GM12878 (cell line): ENCODE measurements around the gene SLFN5. TPM values are rescaled to one million over a fixed set of nuclear protein-coding genes. Genes with fewer than 3 reads are reported as not detected.

Experiments
- ATAC-seq: fragments of 200-7000 bp; cut with Tn5 transposase; 3 replicates; pipeline ENCODE4 v1.9.1; 2020; ENCODE audit warnings: mild to moderate bottlenecking, moderate library complexity
- BruUV-seq: library from RNA; stranded (reverse); fragments of 400-500 nt; replicated peaks from 2 replicates; lab custom pipeline; 2021; lab: Mats Ljungman, UMichigan
- CTCF ChIA-PET: fragments of 300-600 bp; sonication (Branson Sonifier 250); formaldehyde crosslinking; extraction: SDS; loops from one replicate; lab custom pipeline; 2021; ENCODE audit warnings: inconsistent platforms; lab: Yijun Ruan, JAX
- POLR2A ChIA-PET: fragments of 350-600 bp; formaldehyde crosslinking; extraction: SDS; loops from one replicate; lab custom pipeline; 2021; ENCODE audit warnings: inconsistent platforms; lab: Charles Lee
- RAD21 ChIA-PET: fragments of 300-600 bp; sonication (Branson Sonifier 250); formaldehyde crosslinking; loops from one replicate; lab custom pipeline; 2023; ENCODE audit warnings: antibody characterized with exemption; ENCODE audit not compliant: unreplicated experiment; lab: Charles Lee
- SMC1A ChIA-PET: fragments of 300-600 bp; sonication (Branson Sonifier 250); formaldehyde crosslinking; loops from one replicate; lab custom pipeline; 2023; ENCODE audit not compliant: unreplicated experiment, uncharacterized antibody; lab: Charles Lee
- DNase-seq: peaks from one replicate; pipeline ENCODE4 v3.0.0-alpha.2; 2011; ENCODE audit warnings: low read depth, low spot score
- FAIRE-seq: peaks from 3 replicates; lab custom pipeline; 2011; peaks lifted over from hg19 to GRCh38; lab: Jason Lieb, UNC
- H2AFZ ChIP-seq: 2 replicates; pipeline ENCODE4 v1.6.0; 2011; ENCODE audit warnings: low read depth, low read length, control low read depth; ENCODE audit not compliant: control insufficient read depth
- H3K27ac ChIP-seq: 2 replicates; pipeline ENCODE4 v1.5.1; 2011; ENCODE audit warnings: control low read depth; ENCODE audit not compliant: control insufficient read depth, insufficient read depth
- H3K27me3 ChIP-seq, 2 experiments: replicated peaks in 1 of 2; 2 replicates each; pipeline versions ENCODE4 v1.6.0 to v1.6.1; 2011; ENCODE audit warnings: low read length in 1 of 2; ENCODE audit not compliant: control insufficient read depth in 2 of 2, insufficient read depth in 2 of 2
- H3K36me3 ChIP-seq, 2 experiments: 2 replicates each; pipeline ENCODE4 v1.5.1; 2011; ENCODE audit warnings: low read length in 1 of 2; ENCODE audit not compliant: control insufficient read depth in 2 of 2, insufficient read depth in 2 of 2
- H3K4me1 ChIP-seq: 2 replicates; pipeline ENCODE4 v1.6.1; 2011; ENCODE audit warnings: mild to moderate bottlenecking, low read length, moderate library complexity, mixed read lengths; ENCODE audit not compliant: control insufficient read depth, insufficient read depth
- H3K4me2 ChIP-seq: 2 replicates; pipeline ENCODE4 v1.6.0; 2011; ENCODE audit warnings: control low read depth; ENCODE audit not compliant: control insufficient read depth, insufficient read depth
- H3K4me3 ChIP-seq: fragments of 200-600 bp; sonication (generic); 2 replicates; pipeline ENCODE4 v1.5.1; 2016
- H3K79me2 ChIP-seq: 2 replicates; pipeline ENCODE4 v1.6.0; 2011; ENCODE audit warnings: low read length; ENCODE audit not compliant: control insufficient read depth, insufficient read depth
- H3K9ac ChIP-seq: 2 replicates; pipeline ENCODE4 v1.8.0; 2011; ENCODE audit warnings: low read length, control low read depth, mixed read lengths; ENCODE audit not compliant: control insufficient read depth, insufficient read depth
- H3K9me3 ChIP-seq: replicated peaks from 3 replicates; pipeline ENCODE4 v1.5.1; 2011; ENCODE audit warnings: mild to moderate bottlenecking, low read length; ENCODE audit not compliant: control insufficient read depth, insufficient read depth
- H4K20me1 ChIP-seq: 2 replicates; pipeline ENCODE4 v1.6.0; 2011; ENCODE audit not compliant: control insufficient read depth, insufficient read depth
- BMI1 ChIP-seq: fragments of 450-650 bp; IDR thresholded peaks from 2 replicates; pipeline ENCODE4 v1.6.1; 2016; ENCODE audit warnings: mild to moderate bottlenecking, moderate library complexity, borderline replicate concordance
- DPF2 ChIP-seq: fragments of 450-650 bp; IDR thresholded peaks from 2 replicates; pipeline ENCODE4 v1.6.1; 2017; ENCODE audit warnings: mild to moderate bottlenecking
- ESRRA ChIP-seq: IDR thresholded peaks from 2 replicates; pipeline ENCODE4 v1.6.1; 2012; ENCODE audit warnings: mild to moderate bottlenecking, low read length, improper control_type of control experiment
- ETV6 ChIP-seq, 2 experiments: fragments of 450-650 bp in 1 of 2; IDR thresholded peaks in 1 of 2; conservative IDR thresholded peaks in 1 of 2; 2 replicates each; pipeline ENCODE4 v1.6.1; 2014; ENCODE audit warnings: antibody characterized with exemption in 1 of 2, borderline replicate concordance in 1 of 2, low read depth in 1 of 2, mild to moderate bottlenecking in 1 of 2, moderate library complexity in 1 of 2
- RUNX3 ChIP-seq: IDR thresholded peaks from 2 replicates; pipeline ENCODE4 v1.6.1; 2012; ENCODE audit warnings: low read length, inconsistent platforms
- SPI1 ChIP-seq: IDR thresholded peaks from 2 replicates; pipeline ENCODE4 v1.6.1; 2011; ENCODE audit warnings: low read depth, mild to moderate bottlenecking, low read length, moderate library complexity, borderline replicate concordance; ENCODE audit not compliant: insufficient read depth
- SUZ12 ChIP-seq: fragments of 200-600 bp; sonication (generic); IDR thresholded peaks from one replicate; pipeline ENCODE4 v1.6.1; 2018; ENCODE audit warnings: antibody characterized with exemption, mild to moderate bottlenecking; ENCODE audit not compliant: unreplicated experiment
- ZBED1 ChIP-seq: IDR thresholded peaks from 2 replicates; pipeline ENCODE4 v1.6.1; 2016; ENCODE audit warnings: borderline replicate concordance
- WGBS: methylation state at CpG from one replicate; pipeline ENCODE4 v1.1.6; 2016; ENCODE audit warnings: low lambda C conversion rate; ENCODE audit not compliant: insufficient replicate concordance, insufficient coverage; ENCODE audit errors: missing lambda C conversion rate; 5-methylcytosine and 5-hydroxymethylcytosine counted together
- in situ Hi-C: fragments of 300-500 bp; cut with MboI; formaldehyde crosslinking; loops from 9 replicates; pipeline ENCODE4 v1.14.3; 2018; ENCODE audit warnings: mixed read lengths
- intact Hi-C: fragments of 100-400 bp; cut with micrococcal nuclease; formaldehyde crosslinking; loops from one replicate; pipeline ENCODE4 v1.14.2; 2022; ENCODE audit not compliant: unreplicated experiment
- polyA plus RNA-seq, 11 experiments: library from polyadenylated mRNA; depleted of rRNA in 4 of 11; unstranded in 6 of 11; stranded (reverse) in 5 of 11; fragments of >200 nt; fragmentation: Nextera tagmentation in 4 of 11; fragmentation: Illumina TruSeq in 1 of 11; extraction: Ambion mirVana in 4 of 11; extraction: Trizol in 1 of 11; gene quantifications; 1 replicate in 1 of 11; 2 replicates in 10 of 11; pipeline versions ENCODE4 v1.2.1 to v1.2.3, GENCODE V29; 2011 to 2016; ENCODE audit warnings: inconsistent platforms in 2 of 11, missing spikeins in 2 of 11, low read depth in 1 of 11
- total RNA-seq, 4 experiments: library from RNA; depleted of rRNA in 3 of 4; stranded (reverse); fragments of >200 nt in 3 of 4; fragmentation: Illumina TruSeq in 1 of 4; extraction: Trizol in 1 of 4; gene quantifications; 2 replicates each; pipeline versions ENCODE4 v1.2.1 to v1.2.3, GENCODE V29; 2013 to 2021
- TF ChIP-seq, protein P1 (sequence below): IDR thresholded peaks from 2 replicates; pipeline ENCODE4 v1.6.1; 2012; ENCODE audit warnings: improper control_type of control experiment, low read depth, low read length; ENCODE audit not compliant: insufficient replicate concordance
- TF ChIP-seq, protein P2 (sequence below): IDR thresholded peaks from 2 replicates; pipeline ENCODE4 v1.6.1; 2012; ENCODE audit warnings: low read length, inconsistent platforms

The SLFN5 gene
- total and polyA plus RNA-seq, 10 of the 15 experiments (the other 5 are each of a cell fraction or from before 2014, with no cell fraction given) = 0.19 to 2.1 (median 1.3) TPM

DNA sequence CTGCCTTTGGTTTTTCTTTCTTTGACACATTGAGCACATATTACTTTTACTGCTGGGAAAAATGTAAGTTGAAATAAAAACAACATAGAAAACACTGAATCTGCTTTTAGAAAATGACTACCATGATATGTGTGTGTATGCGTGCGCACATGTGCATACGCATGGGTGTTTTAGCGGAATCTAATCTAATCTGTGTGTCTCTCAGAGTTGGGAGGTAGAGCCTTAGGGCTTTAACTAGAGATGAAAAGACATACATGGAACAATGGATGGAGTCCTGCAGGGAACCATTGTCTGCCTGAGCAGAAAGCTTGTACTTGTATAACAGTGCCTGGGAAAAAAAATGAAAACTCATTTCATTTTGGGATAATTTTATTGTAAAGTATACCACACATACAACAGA, 12.4 kb downstream of the SLFN5 start (continued):
- TF ChIP-seq, protein P1, sequence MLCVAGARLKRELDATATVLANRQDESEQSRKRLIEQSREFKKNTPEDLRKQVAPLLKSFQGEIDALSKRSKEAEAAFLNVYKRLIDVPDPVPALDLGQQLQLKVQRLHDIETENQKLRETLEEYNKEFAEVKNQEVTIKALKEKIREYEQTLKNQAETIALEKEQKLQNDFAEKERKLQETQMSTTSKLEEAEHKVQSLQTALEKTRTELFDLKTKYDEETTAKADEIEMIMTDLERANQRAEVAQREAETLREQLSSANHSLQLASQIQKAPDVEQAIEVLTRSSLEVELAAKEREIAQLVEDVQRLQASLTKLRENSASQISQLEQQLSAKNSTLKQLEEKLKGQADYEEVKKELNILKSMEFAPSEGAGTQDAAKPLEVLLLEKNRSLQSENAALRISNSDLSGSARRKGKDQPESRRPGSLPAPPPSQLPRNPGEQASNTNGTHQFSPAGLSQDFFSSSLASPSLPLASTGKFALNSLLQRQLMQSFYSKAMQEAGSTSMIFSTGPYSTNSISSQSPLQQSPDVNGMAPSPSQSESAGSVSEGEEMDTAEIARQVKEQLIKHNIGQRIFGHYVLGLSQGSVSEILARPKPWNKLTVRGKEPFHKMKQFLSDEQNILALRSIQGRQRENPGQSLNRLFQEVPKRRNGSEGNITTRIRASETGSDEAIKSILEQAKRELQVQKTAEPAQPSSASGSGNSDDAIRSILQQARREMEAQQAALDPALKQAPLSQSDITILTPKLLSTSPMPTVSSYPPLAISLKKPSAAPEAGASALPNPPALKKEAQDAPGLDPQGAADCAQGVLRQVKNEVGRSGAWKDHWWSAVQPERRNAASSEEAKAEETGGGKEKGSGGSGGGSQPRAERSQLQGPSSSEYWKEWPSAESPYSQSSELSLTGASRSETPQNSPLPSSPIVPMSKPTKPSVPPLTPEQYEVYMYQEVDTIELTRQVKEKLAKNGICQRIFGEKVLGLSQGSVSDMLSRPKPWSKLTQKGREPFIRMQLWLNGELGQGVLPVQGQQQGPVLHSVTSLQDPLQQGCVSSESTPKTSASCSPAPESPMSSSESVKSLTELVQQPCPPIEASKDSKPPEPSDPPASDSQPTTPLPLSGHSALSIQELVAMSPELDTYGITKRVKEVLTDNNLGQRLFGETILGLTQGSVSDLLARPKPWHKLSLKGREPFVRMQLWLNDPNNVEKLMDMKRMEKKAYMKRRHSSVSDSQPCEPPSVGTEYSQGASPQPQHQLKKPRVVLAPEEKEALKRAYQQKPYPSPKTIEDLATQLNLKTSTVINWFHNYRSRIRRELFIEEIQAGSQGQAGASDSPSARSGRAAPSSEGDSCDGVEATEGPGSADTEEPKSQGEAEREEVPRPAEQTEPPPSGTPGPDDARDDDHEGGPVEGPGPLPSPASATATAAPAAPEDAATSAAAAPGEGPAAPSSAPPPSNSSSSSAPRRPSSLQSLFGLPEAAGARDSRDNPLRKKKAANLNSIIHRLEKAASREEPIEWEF = no peak
- no peak for TF ChIP-seq BMI1
- TF ChIP-seq, all 136 proteins: peak for 0

DNA sequence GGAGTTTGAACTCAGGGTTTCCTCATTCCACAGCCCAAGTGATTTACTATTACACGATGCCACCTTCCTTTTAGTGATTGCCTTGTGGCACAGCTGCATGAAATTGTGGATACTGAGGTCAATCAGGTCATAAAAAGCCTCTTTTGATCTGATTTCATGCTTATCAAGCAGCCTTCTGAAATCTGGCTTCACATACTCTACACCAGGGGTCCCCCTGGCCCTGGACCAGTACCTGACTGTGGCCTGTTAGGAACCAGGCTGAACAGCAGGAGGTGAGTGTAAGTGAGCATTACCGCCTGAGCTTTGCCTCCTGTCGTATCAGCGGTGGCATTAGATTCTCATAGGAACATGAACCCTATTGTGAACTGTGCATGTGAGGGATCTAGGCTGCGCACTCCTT, 13.8 kb downstream of the SLFN5 start:
- intact Hi-C loops (no loop called here), in situ Hi-C loops (no loop called here)
- BruUV-seq = no TSS peak
- DNase-seq (no peak), FAIRE-seq (no peak), ATAC-seq (no peak)
- SMC1A ChIA-PET = interaction anchor here (0.7 kb wide), 1 partner anchor 406 kb away, joined by 3 read pairs; no protein-coding TSS in a partner anchor
- H3K4me1 ChIP-seq = no peaks in the 10 kb centered on the region
- 80% methylated on average over 5 of the region's 5 CpGs for WGBS
- POLR2A ChIA-PET = no interaction called here
- TF ChIP-seq ESRRA (no peak), ETV6 (conservative IDR thresholded peaks at IDR 0.05 in 1 of 2, IDR thresholded peaks at IDR 0.05 in 1 of 2; ENCODE audit: borderline replicate concordance in 1 of 2, low read depth in 1 of 2) (no peak), RUNX3 (no peak), SUZ12 (no peak), SPI1 (no peak), DPF2 (no peak), ZBED1 (no peak)
- TF ChIP-seq, protein P2, sequence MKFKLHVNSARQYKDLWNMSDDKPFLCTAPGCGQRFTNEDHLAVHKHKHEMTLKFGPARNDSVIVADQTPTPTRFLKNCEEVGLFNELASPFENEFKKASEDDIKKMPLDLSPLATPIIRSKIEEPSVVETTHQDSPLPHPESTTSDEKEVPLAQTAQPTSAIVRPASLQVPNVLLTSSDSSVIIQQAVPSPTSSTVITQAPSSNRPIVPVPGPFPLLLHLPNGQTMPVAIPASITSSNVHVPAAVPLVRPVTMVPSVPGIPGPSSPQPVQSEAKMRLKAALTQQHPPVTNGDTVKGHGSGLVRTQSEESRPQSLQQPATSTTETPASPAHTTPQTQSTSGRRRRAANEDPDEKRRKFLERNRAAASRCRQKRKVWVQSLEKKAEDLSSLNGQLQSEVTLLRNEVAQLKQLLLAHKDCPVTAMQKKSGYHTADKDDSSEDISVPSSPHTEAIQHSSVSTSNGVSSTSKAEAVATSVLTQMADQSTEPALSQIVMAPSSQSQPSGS = no peak
- no peak overlapping the region for H3K27ac ChIP-seq
- H3K4me3 ChIP-seq = no peak overlapping the region
- H3K27me3 ChIP-seq = no peaks in the 10 kb centered on the region
- no peak overlapping the region for H3K4me2 ChIP-seq
- CTCF ChIA-PET = interaction anchor here (1.7 kb wide), 1 partner anchor 9 kb away, joined by 4 read pairs; no protein-coding TSS in a partner anchor
- no peaks in the 10 kb centered on the region; the same call in 2 of the 3 replicates for H3K9me3 ChIP-seq
- H4K20me1 ChIP-seq = no peaks in the 10 kb centered on the region
- RAD21 ChIA-PET = no interaction called here
- no peaks in the 10 kb centered on the region for H3K36me3 ChIP-seq
- H2AFZ ChIP-seq = no peak overlapping the region
- no peaks in the 10 kb centered on the region for H3K79me2 ChIP-seq
- no peak overlapping the region for H3K9ac ChIP-seq
